Lung (tissue), 12 donors: ENCODE measurements around the gene DHX58. TPM values are rescaled to one million over a fixed set of nuclear protein-coding genes. Genes with fewer than 3 reads are reported as not detected.
"Not testable (repeated sequence)": the region's sequence is repeated elsewhere in the genome, so short reads cannot be mapped to it uniquely, and the experiment has no call there.

ENCODE experiments used
- ATAC-seq: fragments of 200-7000 bp; cut with Tn5 transposase; one replicate; pipeline ENCODE4 v1.9.1; 2020; ENCODE audit warnings: moderate number of reproducible peaks; ENCODE audit not compliant: insufficient read depth, low FRiP score
- DNase-seq, 3 donors: peaks; one replicate each; pipeline ENCODE4 v3.0.0-alpha.2; 2013 to 2017
- H3K27ac ChIP-seq, 2 donors: one replicate each; pipeline ENCODE4 v1.5.1; 2013; ENCODE audit warnings: mild to moderate bottlenecking in 2 of 2, moderate library complexity in 2 of 2, control low read depth in 1 of 2, inconsistent platforms in 1 of 2, low read depth in 1 of 2, low read length in 1 of 2
- H3K27me3 ChIP-seq, 3 donors: one replicate each; pipeline ENCODE4 v1.5.1; 2013; ENCODE audit warnings: low read length in 2 of 3; ENCODE audit not compliant: control insufficient read depth in 3 of 3, insufficient read depth in 3 of 3
- H3K36me3 ChIP-seq, 4 donors: one replicate each; pipeline ENCODE4 v1.5.1; 2013; ENCODE audit warnings: low read length in 4 of 4, mild to moderate bottlenecking in 1 of 4, moderate library complexity in 1 of 4; ENCODE audit not compliant: control insufficient read depth in 4 of 4, insufficient read depth in 4 of 4
- H3K4me1 ChIP-seq, 5 donors: one replicate each; pipeline ENCODE4 v1.5.1; 2013; ENCODE audit warnings: low read length in 5 of 5, mild to moderate bottlenecking in 2 of 5, moderate library complexity in 1 of 5; ENCODE audit not compliant: control insufficient read depth in 5 of 5, insufficient read depth in 5 of 5
- H3K4me3 ChIP-seq: one replicate; pipeline ENCODE4 v1.5.1; 2013; ENCODE audit warnings: mild to moderate bottlenecking, control low read depth, moderate library complexity
- H3K9ac ChIP-seq, 2 donors: one replicate each; pipeline ENCODE4 v1.5.1; 2013; ENCODE audit warnings: low read length in 2 of 2, control low read depth in 1 of 2; ENCODE audit not compliant: insufficient read depth in 1 of 2
- H3K9me3 ChIP-seq, 4 donors: one replicate each; pipeline ENCODE4 v1.5.1; 2013; ENCODE audit warnings: low read length in 3 of 4, mild to moderate bottlenecking in 1 of 4, moderate library complexity in 1 of 4; ENCODE audit not compliant: control insufficient read depth in 4 of 4, insufficient read depth in 3 of 4
- CTCF ChIP-seq: IDR thresholded peaks from 2 replicates; pipeline ENCODE4 v1.5.1; 2012; ENCODE audit warnings: mild to moderate bottlenecking; ENCODE audit errors: control extremely low read depth, extremely low read depth
- WGBS, 2 donors: extraction: QIAGEN DNeasy Blood & Tissue Kit; methylation state at CpG; one replicate each; pipeline ENCODE4 v1.1.7; 2013; 5-methylcytosine and 5-hydroxymethylcytosine counted together
- polyA plus RNA-seq, 2 donors: library from polyadenylated mRNA; stranded (reverse); fragments of 200-250 nt; gene quantifications; one replicate each; pipeline ENCODE4 v1.2.1, GENCODE V29; 2013
- total RNA-seq, 2 donors: library from RNA; depleted of rRNA in 1 of 2; stranded (reverse); fragments of >200 nt in 1 of 2; gene quantifications; one replicate each; pipeline ENCODE4 v1.2.1, GENCODE V29; 2014 to 2021
- donor health status: control.
- donor health status: control.
- donor health status: Bipolar disorder and iron deficiency.
- donor health status: healthy.
- donor health status: DM: yes; HTN: yes; CAD: no.

DHX58 gene
- total and polyA plus RNA-seq, 4 donors = 14.7 to 35.1 (median 25.8) TPM

- 82% methylated on average over 7 of the region's 7 CpGs for WGBS, 2 donors
- Histone ChIP-seq H3K4me1 (peaks cover 7 to 21% (median 13%) of the 10 kb centered on the region in 5 donors), H3K4me3 (no peak overlapping the region), H3K27me3 (no peaks in the 10 kb centered on the region), H3K36me3 (peaks cover 0 to 22% (median 3%) of the 10 kb centered on the region in 4 donors), H3K9ac (no peak overlapping the region), H3K27ac (peak overlapping the region in 1 of 2 donors; percentile 52), H3K9me3 (no peaks in the 10 kb centered on the region)
- no peak for TF ChIP-seq CTCF
- ATAC-seq (no peak), DNase-seq (no peak)
These were observed 29.9 kb upstream of the DHX58 start for GRCh38 chr17:42142371-42142896.

GRCh38 chr17:42141382-42141781 lies 28.9 kb upstream of the DHX58 start:
- peaks cover 7 to 26% (median 15%) of the 10 kb centered on the region in 5 donors for H3K4me1 ChIP-seq
- 44 to 71% methylated on average over 8 of the region's 8 CpGs for WGBS, 2 donors
- ATAC-seq = no peak

GRCh38 chr17:42140690-42141089 lies 28.2 kb upstream of the DHX58 start:
- ATAC-seq, H3K27ac ChIP-seq: not testable (repeated sequence)

More at GRCh38 chr17:42141382-42141781, 28.9 kb upstream of the DHX58 start:
- Histone ChIP-seq H3K9me3 (no peaks in the 10 kb centered on the region), H3K27ac (no peak overlapping the region), H3K4me3 (no peak overlapping the region), H3K36me3 (peaks cover 0 to 20% (median 2%) of the 10 kb centered on the region in 4 donors), H3K27me3 (no peaks in the 10 kb centered on the region), H3K9ac (no peak overlapping the region)
- DNase-seq = no peak
- TF ChIP-seq CTCF = no peak

GRCh38 chr17:42138749-42139492 lies 26.4 kb upstream of the DHX58 start:
- H3K36me3 ChIP-seq = peaks cover 0 to 13% (median 1%) of the 10 kb centered on the region in 4 donors
- peaks cover 16 to 38% (median 30%) of the 10 kb centered on the region in 5 donors for H3K4me1 ChIP-seq
- H3K27me3 ChIP-seq = no peaks in the 10 kb centered on the region
- DNase-seq = peak; percentile 25 to 69 (median 49)
- ATAC-seq = no peak
- WGBS, 2 donors = 73 to 86% methylated on average over 7 of the region's 7 CpGs
- no peak for TF ChIP-seq CTCF
- no peak overlapping the region for H3K4me3 ChIP-seq
- H3K9me3 ChIP-seq = no peaks in the 10 kb centered on the region
- H3K9ac ChIP-seq = peak overlapping the region in 1 of 2 donors; percentile 38
- H3K27ac ChIP-seq = peak overlapping the region; percentile 3 to 51

More at GRCh38 chr17:42140690-42141089, 28.2 kb upstream of the DHX58 start:
- Histone ChIP-seq H3K4me1 (peaks cover 7 to 30% (median 22%) of the 10 kb centered on the region in 5 donors), H3K36me3 (peaks cover 0 to 20% (median 2%) of the 10 kb centered on the region in 4 donors)
- H3K9ac ChIP-seq, H3K9me3 ChIP-seq, DNase-seq, H3K27me3 ChIP-seq, H3K4me3 ChIP-seq: not testable (repeated sequence)
- WGBS, 2 donors = 94 to 97% methylated on average over 7 of the region's 7 CpGs
